Mucosa of descending colon (tissue), 3 donors: ENCODE results near the gene NRTN. TPM values are rescaled to one million over a fixed set of nuclear protein-coding genes. Genes with fewer than 3 reads are reported as not detected.

Experiments
- ATAC-seq: fragments of 200-7000 bp; cut with Tn5 transposase; one replicate; pipeline ENCODE4 v1.9.1; 2020; ENCODE audit warnings: mild to moderate bottlenecking, moderate library complexity
- DNase-seq, 3 donors: peaks; one replicate each; pipeline ENCODE4 v3.0.0-alpha.2; 2020
- H3K36me3 ChIP-seq: fragments of 200-600 bp; one replicate; pipeline ENCODE4 v1.8.0; 2021; ENCODE audit warnings: low read depth, mild to moderate bottlenecking
- H3K4me1 ChIP-seq: fragments of 200-600 bp; one replicate; pipeline ENCODE4 v1.8.0; 2021; ENCODE audit warnings: low read depth, mild to moderate bottlenecking
- H3K4me3 ChIP-seq: fragments of 200-600 bp; one replicate; pipeline ENCODE4 v1.8.0; 2021; ENCODE audit warnings: mild to moderate bottlenecking
- H3K9me3 ChIP-seq: fragments of 200-600 bp; one replicate; pipeline ENCODE4 v1.8.0; 2021; ENCODE audit warnings: mild to moderate bottlenecking
- CTCF ChIP-seq: fragments of 200-600 bp; IDR thresholded peaks from one replicate; pipeline ENCODE4 v1.8.0; 2022; ENCODE audit warnings: antibody characterized with exemption, mild to moderate bottlenecking
- intact Hi-C, 2 donors: fragments of 100-400 bp; cut with DNase I in 1 of 2; cut with micrococcal nuclease in 1 of 2; formaldehyde crosslinking; loops; one replicate each; pipeline versions ENCODE4 v1.11.0 to v1.11.1; 2022; cut with DNase I, micrococcal nuclease
- total RNA-seq, 3 donors: library from RNA; stranded (reverse); fragmentation: NEBNext Ultra II Directional in 2 of 3; extraction: Animal tissue kit (Norgen Biotek cat#: 25700) in 2 of 3; gene quantifications; one replicate each; pipeline versions ENCODE4 v1.2.1 to v1.2.4, GENCODE V29; 2021 to 2023
- donor health status: DM: no; HTN: no; CAD: no; lungs with moderate emphysema.
- donor health status: DM: no; HTN: no; CAD: no.
- donor health status: DM: no; HTN: yes; CAD: no.

The NRTN gene
- total RNA-seq, 3 donors from 2014 or later = 0.64 to 11.3 (median 1.4) TPM

- peaks cover 9% of the 10 kb centered on the region for H3K36me3 ChIP-seq
- peaks cover 6% of the 10 kb centered on the region for H3K4me1 ChIP-seq
- ATAC-seq (no peak), DNase-seq (no peak)
- TF ChIP-seq CTCF = no peak
- H3K4me3 ChIP-seq = no peak overlapping the region
- intact Hi-C loops = no loop called here
- no peaks in the 10 kb centered on the region for H3K9me3 ChIP-seq
Observed at GRCh38 chr19:5787409-5788182, 17.3 kb upstream of the NRTN start.

- no peaks in the 10 kb centered on the region for H3K9me3 ChIP-seq
- ATAC-seq (no peak), DNase-seq (no peak)
- no peak for TF ChIP-seq CTCF
- intact Hi-C loops = no loop called here
- H3K4me1 ChIP-seq = peaks cover 6% of the 10 kb centered on the region
- H3K36me3 ChIP-seq = peaks cover 9% of the 10 kb centered on the region
- H3K4me3 ChIP-seq = no peak overlapping the region
Observed at GRCh38 chr19:5788422-5788821, 16.4 kb upstream of the NRTN start.

- intact Hi-C loops = no loop called here
- ATAC-seq (no peak), DNase-seq (no peak)
- H3K36me3 ChIP-seq = peaks cover 9% of the 10 kb centered on the region
- TF ChIP-seq CTCF = no peak
- no peak overlapping the region for H3K4me3 ChIP-seq
- H3K9me3 ChIP-seq = no peaks in the 10 kb centered on the region
- H3K4me1 ChIP-seq = peaks cover 6% of the 10 kb centered on the region
Observed at GRCh38 chr19:5789351-5789761, 15.5 kb upstream of the NRTN start.

- TF ChIP-seq CTCF = no peak
- intact Hi-C loops = no loop called here
- DNase-seq = peak in 1 of 3 donors; percentile 67
Observed at GRCh38 chr19:5789886-5790558, 14.8 kb upstream of the NRTN start.

GRCh38 chr19:5790559-5791520 is 14.0 kb upstream of the NRTN start, which contains the start of gene DUS3L:
Gene DUS3L, minus strand, starts transcription at chr19:5791163. Its CDS starts 22 bp downstream, at chr19:5791141.
- Histone ChIP-seq H3K4me1 (peaks cover 6% of the 10 kb centered on the region), H3K9me3 (no peaks in the 10 kb centered on the region), H3K36me3 (peaks cover 4% of the 10 kb centered on the region), H3K4me3 (peak within 1 kb of the TSS; percentile 61)
- intact Hi-C loops = no loop called here
- no peak for TF ChIP-seq CTCF
- ATAC-seq (peak; percentile 97), DNase-seq (peak; percentile 97 to 98 (median 98))

More at GRCh38 chr19:5789886-5790558, 14.8 kb upstream of the NRTN start:
- no peaks in the 10 kb centered on the region for H3K9me3 ChIP-seq
- peaks cover 9% of the 10 kb centered on the region for H3K36me3 ChIP-seq
- peaks cover 6% of the 10 kb centered on the region for H3K4me1 ChIP-seq
- peak overlapping the region; percentile 61 for H3K4me3 ChIP-seq
- ATAC-seq = no peak
